IMR-90 (cell line): ENCODE measurements around the gene SLC25A30. TPM values are rescaled to one million over a fixed set of nuclear protein-coding genes. Genes with fewer than 3 reads are reported as not detected.

Experiments used
- ATAC-seq: fragments of 200-7000 bp; cut with Tn5 transposase; 2 replicates; pipeline ENCODE4 v1.9.1; 2020; ENCODE audit warnings: low read depth, mild to moderate bottlenecking, moderate library complexity
- BruUV-seq: library from RNA; stranded (reverse); fragments of 400-500 nt; replicated peaks from 2 replicates; lab custom pipeline; 2021; lab: Mats Ljungman, UMichigan
- CTCF ChIA-PET: fragments of 300-600 bp; formaldehyde crosslinking; extraction: SDS; loops from one replicate; lab custom pipeline; 2021; ENCODE audit warnings: antibody characterized with exemption; lab: Yijun Ruan, JAX
- POLR2A ChIA-PET: fragments of 300-600 bp; sonication (Branson Sonifier 250); formaldehyde crosslinking; loops from one replicate; lab custom pipeline; 2022; ENCODE audit warnings: antibody characterized with exemption; ENCODE audit not compliant: unreplicated experiment; lab: Charles Lee
- DNase-seq: peaks from one replicate; pipeline ENCODE4 v3.0.0; 2013
- H2AFZ ChIP-seq: replicated peaks from 2 replicates; pipeline ENCODE3; 2013; ENCODE audit warnings: low read length, mild to moderate bottlenecking; ENCODE audit not compliant: poor library complexity
- H2AK5ac ChIP-seq: 2 replicates; pipeline ENCODE4 v1.6.1; 2013; ENCODE audit warnings: low read depth, low read length, inconsistent platforms
- H2AK9ac ChIP-seq: replicated peaks from 2 replicates; pipeline ENCODE3; 2013; ENCODE audit warnings: mild to moderate bottlenecking, low read depth, low read length, moderate library complexity; ENCODE audit not compliant: poor library complexity
- H2BK120ac ChIP-seq: 2 replicates; pipeline ENCODE4 v1.6.1; 2013; ENCODE audit warnings: low read depth, low read length, inconsistent platforms
- H2BK15ac ChIP-seq: 3 replicates; pipeline ENCODE4 v1.6.1; 2013; ENCODE audit warnings: low read depth, low read length, inconsistent platforms
- H2BK20ac ChIP-seq: 2 replicates; pipeline ENCODE4 v1.6.1; 2013; ENCODE audit warnings: low read depth, mild to moderate bottlenecking, inconsistent platforms, low read length, moderate library complexity
- H2BK5ac ChIP-seq: 2 replicates; pipeline ENCODE4 v1.6.1; 2013; ENCODE audit warnings: mild to moderate bottlenecking, low read depth, low read length, inconsistent platforms; ENCODE audit not compliant: poor library complexity, severe bottlenecking
- H3K14ac ChIP-seq: replicated peaks from 2 replicates; pipeline ENCODE4 v1.6.1; 2013; ENCODE audit warnings: low read depth, low read length, inconsistent platforms
- H3K18ac ChIP-seq: 2 replicates; pipeline ENCODE4 v1.6.1; 2013; ENCODE audit warnings: low read depth, low read length, control low read depth
- H3K23ac ChIP-seq: 2 replicates; pipeline ENCODE4 v1.6.1; 2013; ENCODE audit warnings: low read depth, low read length, inconsistent platforms
- H3K27ac ChIP-seq: 2 replicates; pipeline ENCODE4 v1.5.1; 2013; ENCODE audit warnings: mild to moderate bottlenecking, control low read depth, low read length; ENCODE audit not compliant: insufficient read depth
- H3K27me3 ChIP-seq: 2 replicates; pipeline ENCODE4 v1.6.1; 2013; ENCODE audit warnings: low read length; ENCODE audit not compliant: control insufficient read depth, insufficient read depth
- H3K36me3 ChIP-seq: 2 replicates; pipeline ENCODE4 v1.6.1; 2013; ENCODE audit warnings: low read length, mixed read lengths; ENCODE audit not compliant: control insufficient read depth, insufficient read depth
- H3K4ac ChIP-seq: 2 replicates; pipeline ENCODE4 v1.6.1; 2013; ENCODE audit warnings: low read depth, low read length, inconsistent platforms
- H3K4me1 ChIP-seq: 2 replicates; pipeline ENCODE4 v1.6.1; 2013; ENCODE audit warnings: low read length, mixed read lengths; ENCODE audit not compliant: control insufficient read depth, insufficient read depth
- H3K4me2 ChIP-seq: 2 replicates; pipeline ENCODE4 v1.6.1; 2013; ENCODE audit warnings: low read depth, mild to moderate bottlenecking, control low read depth, low read length, moderate library complexity
- H3K4me3 ChIP-seq: 2 replicates; pipeline ENCODE4 v1.5.1; 2013; ENCODE audit warnings: low read depth, mild to moderate bottlenecking, control low read depth, low read length, moderate library complexity; ENCODE audit not compliant: insufficient read depth
- H3K56ac ChIP-seq: 2 replicates; pipeline ENCODE4 v1.6.1; 2013; ENCODE audit warnings: low read length, inconsistent platforms; ENCODE audit not compliant: insufficient read depth; ENCODE audit errors: extremely low read depth
- H3K79me1 ChIP-seq, 2 experiments: 2 replicates each; pipeline ENCODE4 v1.6.1; 2013; ENCODE audit warnings: low read length in 2 of 2, inconsistent platforms in 1 of 2, low read depth in 1 of 2
- H3K9ac ChIP-seq: 2 replicates; pipeline ENCODE4 v1.6.1; 2013; ENCODE audit warnings: low read depth, low read length, control low read depth
- H3K9me1 ChIP-seq: 2 replicates; pipeline ENCODE4 v1.6.1; 2013; ENCODE audit warnings: low read length, inconsistent platforms; ENCODE audit not compliant: insufficient read depth
- H3K9me3 ChIP-seq: 2 replicates; pipeline ENCODE4 v1.6.1; 2013; ENCODE audit warnings: low read length; ENCODE audit not compliant: control insufficient read depth, insufficient read depth
- H4K20me1 ChIP-seq: 2 replicates; pipeline ENCODE4 v1.6.1; 2013; ENCODE audit warnings: low read length, inconsistent platforms; ENCODE audit not compliant: insufficient read depth
- H4K5ac ChIP-seq: 2 replicates; pipeline ENCODE4 v1.6.1; 2013; ENCODE audit warnings: mild to moderate bottlenecking, low read depth, low read length, control low read depth
- H4K8ac ChIP-seq, 2 experiments: 2 replicates each; pipeline ENCODE4 v1.6.1; 2013; ENCODE audit warnings: low read depth in 2 of 2, low read length in 2 of 2, control low read depth in 1 of 2, inconsistent platforms in 1 of 2
- H4K91ac ChIP-seq: 2 replicates; pipeline ENCODE4 v1.6.1; 2013; ENCODE audit warnings: low read depth, low read length, inconsistent platforms; ENCODE audit not compliant: insufficient read depth
- RFX5 ChIP-seq: IDR thresholded peaks from 2 replicates; pipeline ENCODE4 v1.8.0; 2012; ENCODE audit warnings: low read depth, mild to moderate bottlenecking, low read length, moderate library complexity
- WGBS, 2 experiments: methylation state at CpG; one replicate each; pipeline versions ENCODE4 v1.1.5 to v1.1.7; 2013; ENCODE audit warnings: missing lambda C conversion rate in 2 of 2; ENCODE audit not compliant: insufficient read length in 1 of 2; ENCODE audit errors: extremely low coverage in 2 of 2; 5-methylcytosine and 5-hydroxymethylcytosine counted together
- dilution Hi-C: fragments of 300-500 bp; cut with HindIII; formaldehyde crosslinking; loops from one replicate; pipeline ENCODE4 v1.14.3; 2018; ENCODE audit warnings: low sequenced_read_pairs; ENCODE audit not compliant: unreplicated experiment
- in situ Hi-C: fragments of 300-500 bp; cut with MboI; formaldehyde crosslinking; loops from 3 replicates; pipeline ENCODE4 v1.14.3; 2019; ENCODE audit warnings: low sequenced_read_pairs, inconsistent platforms, mixed read lengths
- intact Hi-C: fragments of 100-400 bp; cut with micrococcal nuclease; formaldehyde crosslinking; loops from 2 replicates; pipeline ENCODE4 v1.10.0; 2022
- polyA plus RNA-seq, 3 experiments: library from polyadenylated mRNA; depleted of rRNA; stranded (reverse); fragments of >200 nt; gene quantifications; 2 replicates each; pipeline ENCODE4 v1.2.3, GENCODE V29; 2012; ENCODE audit warnings: low replicate concordance in 1 of 3
- total RNA-seq: library from RNA; depleted of rRNA; stranded (reverse); fragments of >200 nt; gene quantifications from 2 replicates; pipeline ENCODE4 v1.2.3, GENCODE V29; 2012

SLC25A30 gene
- total and polyA plus RNA-seq, 2 of the 4 experiments (the other 2 are of a cell fraction): 9.9 to 19.4 TPM

GRCh38 chr13:45441633-45442032 lies 23.5 kb upstream of the SLC25A30 start:
- Histone ChIP-seq H3K4me2 (0 out of 2 replicates have a peak overlapping the region, but pooled peaks have one; percentile 42), H3K79me1 (no peaks in the 10 kb centered on the region), H3K4me3 (no peak overlapping the region), H3K56ac (no peak overlapping the region), H3K36me3 (no peaks in the 10 kb centered on the region), H3K9me1 (no peaks in the 10 kb centered on the region), H2BK15ac (no peak overlapping the region), H2BK5ac (no peak overlapping the region), H3K9ac (no peak overlapping the region), H3K4ac (no peak overlapping the region), H4K5ac (no peak overlapping the region), H3K9me3 (no peaks in the 10 kb centered on the region), H3K14ac (no peak overlapping the region), H4K91ac (no peak overlapping the region), H3K27ac (no peak overlapping the region), H2AFZ (no peak overlapping the region), H3K23ac (no peak overlapping the region), H3K4me1 (peaks cover 3% of the 10 kb centered on the region; the same call in 1 of the 2 replicates), H2BK20ac (no peak overlapping the region), H4K20me1 (no peaks in the 10 kb centered on the region), H2AK9ac (no peak overlapping the region), H3K27me3 (peaks cover 4% of the 10 kb centered on the region), H4K8ac (no peak overlapping the region), H2BK120ac (no peak overlapping the region), H2AK5ac (no peak overlapping the region), H3K18ac (no peak overlapping the region)
- ATAC-seq: peak; percentile 56; the same call in 1 of the 2 replicates
- WGBS, 2 experiments: no CpG with 5 or more reads among the region's 2 CpGs
- in situ Hi-C loops (no loop called here), intact Hi-C loops (no loop called here), dilution Hi-C loops (no loop called here)
- peak; percentile 10 for DNase-seq
- CTCF ChIA-PET: interaction anchor here (0.7 kb wide), 1 partner anchor 46 kb away, joined by 3 read pairs; no protein-coding TSS in a partner anchor
- BruUV-seq: no TSS peak
- TF ChIP-seq RFX5: no peak
- POLR2A ChIA-PET: no interaction called here
